Breast epithelium (tissue), 3 donors: ENCODE results near the gene PGD.
"Not testable (repeated sequence)": the region's sequence is repeated elsewhere in the genome, so short reads cannot be mapped to it uniquely, and the experiment has no call there.

Experiments used
- POLR2A ChIP-seq: fragments of 450-650 bp; IDR thresholded peaks from one replicate; pipeline ENCODE4 v1.6.1; 2016; ENCODE audit warnings: antibody characterized with exemption, mild to moderate bottlenecking, moderate library complexity
- TF ChIP-seq, protein P1 (sequence below), 3 donors: fragments of 450-650 bp; IDR thresholded peaks; one replicate each; pipeline ENCODE4 v1.5.1; 2016 to 2017; ENCODE audit warnings: antibody characterized with exemption in 3 of 3, mild to moderate bottlenecking in 3 of 3, moderate library complexity in 3 of 3

DNA sequence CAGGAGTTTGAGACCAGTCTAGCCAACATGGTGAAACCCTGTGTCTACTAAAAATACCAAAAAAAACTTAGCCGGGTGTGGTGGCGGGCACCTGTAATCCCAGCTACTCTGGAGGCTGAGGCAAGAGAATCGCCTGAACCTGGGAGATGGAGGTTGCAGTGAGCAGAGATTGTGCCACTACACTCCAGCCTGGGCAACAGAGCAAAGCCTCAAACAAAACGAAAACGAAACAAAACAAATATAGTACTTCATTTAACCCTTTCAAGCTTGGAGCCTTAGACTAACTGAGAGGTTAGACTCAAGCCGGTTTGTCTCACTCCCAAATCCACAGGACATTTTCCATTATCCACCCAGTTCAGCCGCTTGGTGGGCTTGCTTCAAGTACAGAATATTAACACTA, 58.6 kb downstream of the PGD start:
- TF ChIP-seq POLR2A, result not testable (repeated sequence)
- TF ChIP-seq, protein P1, sequence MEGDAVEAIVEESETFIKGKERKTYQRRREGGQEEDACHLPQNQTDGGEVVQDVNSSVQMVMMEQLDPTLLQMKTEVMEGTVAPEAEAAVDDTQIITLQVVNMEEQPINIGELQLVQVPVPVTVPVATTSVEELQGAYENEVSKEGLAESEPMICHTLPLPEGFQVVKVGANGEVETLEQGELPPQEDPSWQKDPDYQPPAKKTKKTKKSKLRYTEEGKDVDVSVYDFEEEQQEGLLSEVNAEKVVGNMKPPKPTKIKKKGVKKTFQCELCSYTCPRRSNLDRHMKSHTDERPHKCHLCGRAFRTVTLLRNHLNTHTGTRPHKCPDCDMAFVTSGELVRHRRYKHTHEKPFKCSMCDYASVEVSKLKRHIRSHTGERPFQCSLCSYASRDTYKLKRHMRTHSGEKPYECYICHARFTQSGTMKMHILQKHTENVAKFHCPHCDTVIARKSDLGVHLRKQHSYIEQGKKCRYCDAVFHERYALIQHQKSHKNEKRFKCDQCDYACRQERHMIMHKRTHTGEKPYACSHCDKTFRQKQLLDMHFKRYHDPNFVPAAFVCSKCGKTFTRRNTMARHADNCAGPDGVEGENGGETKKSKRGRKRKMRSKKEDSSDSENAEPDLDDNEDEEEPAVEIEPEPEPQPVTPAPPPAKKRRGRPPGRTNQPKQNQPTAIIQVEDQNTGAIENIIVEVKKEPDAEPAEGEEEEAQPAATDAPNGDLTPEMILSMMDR (IDR thresholded peaks at IDR 0.05), result not testable (repeated sequence)
